HL-60 (cell line): ENCODE data around the gene ECM2.

Experiments
- GABPA ChIP-seq: IDR thresholded peaks from 2 replicates; pipeline ENCODE4 v1.6.1; 2012; ENCODE audit warnings: low read depth
- POLR2AphosphoS5 ChIP-seq: IDR thresholded peaks from 2 replicates; pipeline ENCODE4 v1.6.1; 2012; ENCODE audit warnings: low read depth
- SPI1 ChIP-seq: IDR thresholded peaks from 2 replicates; pipeline ENCODE4 v1.6.1; 2012; ENCODE audit warnings: low read depth, mild to moderate bottlenecking, borderline replicate concordance
- TF ChIP-seq, protein P1 (sequence below): IDR thresholded peaks from one replicate; pipeline ENCODE4 v1.5.1; 2011; ENCODE audit warnings: low read length, control low read depth, inconsistent platforms; ENCODE audit not compliant: insufficient read depth
- TF ChIP-seq, protein P2 (sequence below): IDR thresholded peaks from 2 replicates; pipeline ENCODE4 v1.6.1; 2012; ENCODE audit warnings: low read depth; ENCODE audit not compliant: insufficient replicate concordance

DNA sequence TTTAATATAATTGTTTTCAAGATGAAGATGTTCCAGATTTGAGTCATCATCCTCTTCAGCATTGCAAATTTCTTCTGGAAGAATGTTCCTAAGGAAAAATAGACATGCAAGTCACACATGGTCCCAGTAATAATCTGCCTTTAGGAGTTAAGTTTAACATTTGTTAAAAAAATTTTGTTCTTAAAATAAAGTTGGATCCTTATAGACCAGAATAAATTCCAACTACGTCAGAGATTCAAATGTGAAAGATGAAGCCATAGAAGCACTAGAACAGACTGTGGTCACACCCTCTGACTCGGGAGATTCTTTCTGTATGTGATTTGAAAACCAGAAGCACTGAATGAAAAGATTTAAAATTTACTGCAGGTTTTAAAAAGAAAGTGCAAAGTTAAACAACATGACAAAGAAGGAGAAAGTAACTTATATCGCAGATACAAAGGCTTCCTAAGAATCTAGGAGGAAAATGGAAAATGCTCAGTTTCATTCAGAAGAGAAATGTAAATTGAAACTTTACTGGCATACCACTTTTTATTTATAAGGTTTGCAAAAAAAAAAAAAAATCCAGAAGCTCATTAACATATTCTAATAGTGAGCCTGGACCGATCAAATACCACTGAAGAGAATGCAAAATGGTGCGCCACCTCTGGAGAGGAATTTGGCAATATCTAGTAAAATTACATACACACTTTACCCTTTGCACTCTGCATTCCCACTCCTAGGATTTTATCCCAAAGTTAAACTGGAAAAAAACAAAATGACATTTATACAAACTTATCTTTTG is 39.2 kb downstream of the ECM2 start:
- TF ChIP-seq, protein P1, sequence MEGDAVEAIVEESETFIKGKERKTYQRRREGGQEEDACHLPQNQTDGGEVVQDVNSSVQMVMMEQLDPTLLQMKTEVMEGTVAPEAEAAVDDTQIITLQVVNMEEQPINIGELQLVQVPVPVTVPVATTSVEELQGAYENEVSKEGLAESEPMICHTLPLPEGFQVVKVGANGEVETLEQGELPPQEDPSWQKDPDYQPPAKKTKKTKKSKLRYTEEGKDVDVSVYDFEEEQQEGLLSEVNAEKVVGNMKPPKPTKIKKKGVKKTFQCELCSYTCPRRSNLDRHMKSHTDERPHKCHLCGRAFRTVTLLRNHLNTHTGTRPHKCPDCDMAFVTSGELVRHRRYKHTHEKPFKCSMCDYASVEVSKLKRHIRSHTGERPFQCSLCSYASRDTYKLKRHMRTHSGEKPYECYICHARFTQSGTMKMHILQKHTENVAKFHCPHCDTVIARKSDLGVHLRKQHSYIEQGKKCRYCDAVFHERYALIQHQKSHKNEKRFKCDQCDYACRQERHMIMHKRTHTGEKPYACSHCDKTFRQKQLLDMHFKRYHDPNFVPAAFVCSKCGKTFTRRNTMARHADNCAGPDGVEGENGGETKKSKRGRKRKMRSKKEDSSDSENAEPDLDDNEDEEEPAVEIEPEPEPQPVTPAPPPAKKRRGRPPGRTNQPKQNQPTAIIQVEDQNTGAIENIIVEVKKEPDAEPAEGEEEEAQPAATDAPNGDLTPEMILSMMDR = no peak
- no peak for TF ChIP-seq POLR2AphosphoS5
- TF ChIP-seq GABPA = no peak
- TF ChIP-seq, protein P2, sequence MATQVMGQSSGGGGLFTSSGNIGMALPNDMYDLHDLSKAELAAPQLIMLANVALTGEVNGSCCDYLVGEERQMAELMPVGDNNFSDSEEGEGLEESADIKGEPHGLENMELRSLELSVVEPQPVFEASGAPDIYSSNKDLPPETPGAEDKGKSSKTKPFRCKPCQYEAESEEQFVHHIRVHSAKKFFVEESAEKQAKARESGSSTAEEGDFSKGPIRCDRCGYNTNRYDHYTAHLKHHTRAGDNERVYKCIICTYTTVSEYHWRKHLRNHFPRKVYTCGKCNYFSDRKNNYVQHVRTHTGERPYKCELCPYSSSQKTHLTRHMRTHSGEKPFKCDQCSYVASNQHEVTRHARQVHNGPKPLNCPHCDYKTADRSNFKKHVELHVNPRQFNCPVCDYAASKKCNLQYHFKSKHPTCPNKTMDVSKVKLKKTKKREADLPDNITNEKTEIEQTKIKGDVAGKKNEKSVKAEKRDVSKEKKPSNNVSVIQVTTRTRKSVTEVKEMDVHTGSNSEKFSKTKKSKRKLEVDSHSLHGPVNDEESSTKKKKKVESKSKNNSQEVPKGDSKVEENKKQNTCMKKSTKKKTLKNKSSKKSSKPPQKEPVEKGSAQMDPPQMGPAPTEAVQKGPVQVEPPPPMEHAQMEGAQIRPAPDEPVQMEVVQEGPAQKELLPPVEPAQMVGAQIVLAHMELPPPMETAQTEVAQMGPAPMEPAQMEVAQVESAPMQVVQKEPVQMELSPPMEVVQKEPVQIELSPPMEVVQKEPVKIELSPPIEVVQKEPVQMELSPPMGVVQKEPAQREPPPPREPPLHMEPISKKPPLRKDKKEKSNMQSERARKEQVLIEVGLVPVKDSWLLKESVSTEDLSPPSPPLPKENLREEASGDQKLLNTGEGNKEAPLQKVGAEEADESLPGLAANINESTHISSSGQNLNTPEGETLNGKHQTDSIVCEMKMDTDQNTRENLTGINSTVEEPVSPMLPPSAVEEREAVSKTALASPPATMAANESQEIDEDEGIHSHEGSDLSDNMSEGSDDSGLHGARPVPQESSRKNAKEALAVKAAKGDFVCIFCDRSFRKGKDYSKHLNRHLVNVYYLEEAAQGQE = no peak
- TF ChIP-seq SPI1 = no peak
